ENCODE measurements around the gene MINDY4. TPM values are rescaled to one million over a fixed set of nuclear protein-coding genes. Genes with fewer than 3 reads are reported as not detected.

MINDY4 gene
- total RNA-seq, 2 experiments from 2014 or later: 1.3 to 1.7 TPM

DNA sequence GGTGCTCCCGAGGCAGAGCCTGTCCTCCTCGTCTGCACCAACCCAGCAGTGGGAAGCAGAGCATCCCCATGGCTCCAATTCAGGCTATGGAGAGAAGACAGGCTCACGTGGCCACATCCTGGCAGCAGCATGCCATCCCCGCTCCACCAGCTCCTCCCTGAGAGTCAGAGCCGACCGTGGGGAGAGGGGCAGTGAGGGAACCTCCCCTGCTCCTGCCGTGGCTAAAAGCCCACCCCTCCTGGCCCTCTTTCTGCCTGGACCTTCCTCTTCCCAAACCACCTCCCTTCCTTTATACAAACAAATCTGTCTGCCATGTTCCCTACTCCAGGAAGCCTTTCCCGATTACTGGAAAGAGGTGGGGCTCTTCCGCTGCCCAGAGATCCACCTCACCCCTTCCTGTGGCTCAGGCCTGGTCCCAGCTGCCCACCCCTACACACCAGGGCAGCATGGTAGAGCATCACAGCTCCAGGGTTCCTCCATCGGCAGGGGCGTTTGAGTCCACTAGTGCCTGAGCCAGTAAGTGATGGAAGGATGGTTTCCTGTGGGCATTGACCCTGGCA is 129.7 kb downstream of the MINDY4 start:
- ChIA-PET POLR2A (no interaction called here), CTCF (interaction anchor here (0.9 to 1.6 kb wide), 2 partner anchors 38 to 161 kb away, joined by 3 to 7 read pairs; no protein-coding TSS in a partner anchor)
- no peaks in the 10 kb centered on the region for H3K9me3 Mint-ChIP-seq
- intact Hi-C loops (cut with micrococcal nuclease): no loop called here
- H3K4me1 Mint-ChIP-seq (ENCODE audit: low read depth): no peaks in the 10 kb centered on the region
- no peak overlapping the region for H3K27ac Mint-ChIP-seq
- H3K4me3 Mint-ChIP-seq: no peak overlapping the region
- no peaks in the 10 kb centered on the region for H3K27me3 Mint-ChIP-seq
- no peaks in the 10 kb centered on the region for H3K36me3 Mint-ChIP-seq (ENCODE audit: low read depth)
- ATAC-seq (no peak), DNase-seq (no peak)
- TF ChIP-seq, protein P1, sequence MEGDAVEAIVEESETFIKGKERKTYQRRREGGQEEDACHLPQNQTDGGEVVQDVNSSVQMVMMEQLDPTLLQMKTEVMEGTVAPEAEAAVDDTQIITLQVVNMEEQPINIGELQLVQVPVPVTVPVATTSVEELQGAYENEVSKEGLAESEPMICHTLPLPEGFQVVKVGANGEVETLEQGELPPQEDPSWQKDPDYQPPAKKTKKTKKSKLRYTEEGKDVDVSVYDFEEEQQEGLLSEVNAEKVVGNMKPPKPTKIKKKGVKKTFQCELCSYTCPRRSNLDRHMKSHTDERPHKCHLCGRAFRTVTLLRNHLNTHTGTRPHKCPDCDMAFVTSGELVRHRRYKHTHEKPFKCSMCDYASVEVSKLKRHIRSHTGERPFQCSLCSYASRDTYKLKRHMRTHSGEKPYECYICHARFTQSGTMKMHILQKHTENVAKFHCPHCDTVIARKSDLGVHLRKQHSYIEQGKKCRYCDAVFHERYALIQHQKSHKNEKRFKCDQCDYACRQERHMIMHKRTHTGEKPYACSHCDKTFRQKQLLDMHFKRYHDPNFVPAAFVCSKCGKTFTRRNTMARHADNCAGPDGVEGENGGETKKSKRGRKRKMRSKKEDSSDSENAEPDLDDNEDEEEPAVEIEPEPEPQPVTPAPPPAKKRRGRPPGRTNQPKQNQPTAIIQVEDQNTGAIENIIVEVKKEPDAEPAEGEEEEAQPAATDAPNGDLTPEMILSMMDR (IDR thresholded peaks at IDR 0.05): no peak

DNA sequence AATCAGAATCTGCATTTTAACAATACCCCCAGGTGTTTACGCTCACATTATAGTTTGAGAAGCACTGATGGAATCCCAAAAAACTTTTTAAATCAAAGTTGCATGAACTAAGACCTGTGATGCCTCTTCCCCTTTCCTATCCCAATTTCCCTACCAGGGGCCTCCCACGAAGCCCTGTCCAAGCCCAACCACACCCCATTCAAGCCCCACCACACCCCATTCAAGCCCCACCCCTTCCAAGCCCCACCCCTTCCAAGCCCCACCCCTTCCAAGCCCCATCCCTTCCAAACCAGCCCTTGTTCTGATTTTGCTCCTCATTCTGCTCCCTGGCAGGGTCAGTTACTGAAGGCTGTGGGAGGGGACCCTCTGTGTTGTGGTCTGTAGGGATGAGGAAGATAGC is 130.6 kb downstream of the MINDY4 start:
- DNase-seq (no peak), ATAC-seq (no peak)
- CTCF ChIA-PET: no interaction called here
- Mint-ChIP-seq H3K4me1 (ENCODE audit: low read depth) (no peaks in the 10 kb centered on the region), H3K36me3 (ENCODE audit: low read depth) (no peaks in the 10 kb centered on the region), H3K4me3 (no peak overlapping the region), H3K27ac (no peak overlapping the region), H3K9me3 (no peaks in the 10 kb centered on the region), H3K27me3 (no peaks in the 10 kb centered on the region)
- POLR2A ChIA-PET: no interaction called here
- TF ChIP-seq, protein P1 (IDR thresholded peaks at IDR 0.05): no peak
- intact Hi-C loops (cut with micrococcal nuclease): no loop called here

DNA sequence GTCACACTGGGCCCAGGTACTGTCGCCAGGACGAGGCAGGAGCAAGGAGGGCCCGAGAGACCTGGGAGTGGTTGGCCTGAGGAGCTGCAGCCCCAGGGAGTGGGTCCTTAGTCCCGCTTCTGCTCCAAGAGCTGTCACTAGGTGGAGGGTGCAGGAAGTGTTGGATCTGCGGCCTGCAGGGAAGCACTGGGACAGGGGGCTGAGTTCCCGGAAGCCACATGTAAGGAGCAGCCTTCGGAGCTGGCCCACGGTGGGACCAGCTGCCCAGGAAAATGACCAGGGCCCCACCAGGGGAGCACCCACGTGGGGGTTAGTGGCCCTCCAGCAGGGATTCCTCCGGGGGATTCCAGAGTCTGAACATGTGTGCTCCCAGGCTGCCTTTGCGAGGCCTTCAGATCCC is 131.2 kb downstream of the MINDY4 start:
- ATAC-seq: no peak
- POLR2A ChIA-PET: no interaction called here
- TF ChIP-seq, protein P1 (IDR thresholded peaks at IDR 0.05): no peak
- no peaks in the 10 kb centered on the region for H3K36me3 Mint-ChIP-seq (ENCODE audit: low read depth)
- no peaks in the 10 kb centered on the region for H3K27me3 Mint-ChIP-seq
- H3K27ac Mint-ChIP-seq: no peak overlapping the region
- H3K9me3 Mint-ChIP-seq: no peaks in the 10 kb centered on the region
- intact Hi-C loops (cut with micrococcal nuclease): no loop called here
- CTCF ChIA-PET: no interaction called here
- no peak for DNase-seq
- no peak overlapping the region for H3K4me3 Mint-ChIP-seq
- no peaks in the 10 kb centered on the region for H3K4me1 Mint-ChIP-seq (ENCODE audit: low read depth)

DNA sequence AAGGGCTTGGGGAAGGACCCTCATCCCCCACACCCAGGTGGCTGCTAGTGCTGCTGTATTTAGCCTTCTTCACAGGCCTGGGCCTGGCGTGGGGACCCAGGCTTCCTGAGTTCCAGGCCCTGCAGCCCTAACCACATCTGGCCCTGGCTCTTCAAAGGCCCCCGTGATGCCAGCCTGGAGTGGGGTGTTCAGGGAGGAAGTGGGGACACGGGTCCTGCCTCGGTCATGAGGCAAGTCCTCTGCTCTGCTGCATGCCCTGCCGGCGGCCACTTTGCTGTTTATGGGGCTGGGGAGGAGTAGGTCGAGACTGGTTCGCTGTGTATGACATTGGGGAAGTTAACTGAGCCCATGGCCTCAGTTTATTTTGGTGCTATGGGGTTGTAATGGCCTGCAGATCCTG is 131.9 kb downstream of the MINDY4 start:
- ATAC-seq (no peak), DNase-seq (no peak)
- CTCF ChIA-PET: no interaction called here
- Mint-ChIP-seq H3K9me3 (no peaks in the 10 kb centered on the region), H3K4me3 (no peak overlapping the region), H3K36me3 (ENCODE audit: low read depth) (no peaks in the 10 kb centered on the region), H3K27me3 (no peaks in the 10 kb centered on the region), H3K4me1 (ENCODE audit: low read depth) (no peaks in the 10 kb centered on the region), H3K27ac (no peak overlapping the region)
- intact Hi-C loops (cut with micrococcal nuclease): no loop called here
- TF ChIP-seq, protein P1 (IDR thresholded peaks at IDR 0.05): no peak
- POLR2A ChIA-PET: no interaction called here

DNA sequence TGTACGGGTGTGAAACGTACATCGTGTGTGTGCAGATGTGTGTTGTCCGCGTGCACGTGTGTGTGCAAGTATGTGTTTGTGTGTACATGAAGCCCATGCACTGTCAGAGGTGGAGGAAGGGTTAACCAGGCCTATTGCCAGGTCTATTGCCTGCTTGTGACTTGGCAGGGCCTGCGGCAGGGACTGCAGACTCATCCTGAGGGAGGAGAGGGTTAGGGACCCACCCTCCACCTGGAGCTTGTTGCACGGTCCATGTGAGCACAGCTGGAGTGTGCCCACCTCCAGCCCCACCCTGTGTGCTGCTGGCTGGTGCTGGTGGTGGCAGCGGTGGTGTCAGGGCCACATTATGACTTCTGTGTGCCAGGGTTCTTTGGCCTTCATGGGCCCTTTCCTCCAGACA is 133.3 kb downstream of the MINDY4 start:
- no peak overlapping the region for H3K4me3 Mint-ChIP-seq
- ChIA-PET POLR2A (no interaction called here), CTCF (no interaction called here)

More for the DNA sequence above, 133.3 kb downstream of the MINDY4 start:
- TF ChIP-seq, protein P1 (IDR thresholded peaks at IDR 0.05): no peak
- Mint-ChIP-seq H3K36me3 (ENCODE audit: low read depth) (no peaks in the 10 kb centered on the region), H3K27me3 (no peaks in the 10 kb centered on the region), H3K4me1 (ENCODE audit: low read depth) (no peaks in the 10 kb centered on the region), H3K9me3 (no peaks in the 10 kb centered on the region), H3K27ac (no peak overlapping the region)
- DNase-seq (no peak), ATAC-seq (no peak)
- intact Hi-C loops (cut with micrococcal nuclease): no loop called here
